ENCODE results near the gene CISD2.

DNA sequence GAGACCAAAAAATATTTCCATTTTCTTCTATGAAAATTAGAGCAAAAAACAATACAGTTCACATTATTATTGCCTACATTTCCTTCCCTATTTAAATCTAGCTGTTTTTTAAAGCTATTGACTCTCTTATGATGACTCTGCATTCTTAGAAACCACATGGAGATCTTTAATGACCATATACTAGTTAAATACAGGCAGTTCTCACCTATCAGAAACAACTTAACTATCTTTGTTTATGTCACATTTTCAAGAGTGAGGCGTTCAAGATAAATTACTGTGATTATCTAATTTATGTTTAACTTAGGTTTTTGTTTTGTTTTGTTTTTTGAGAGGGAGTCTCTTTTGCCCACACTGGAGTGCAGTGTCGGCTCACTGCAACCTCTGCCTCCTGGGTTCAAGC is 3.0 kb downstream of the CISD2 start:
- no peak for TF ChIP-seq POLR2AphosphoS5 (IDR thresholded peaks at IDR 0.05; ENCODE audit: low read depth, low read length)
- no peak for TF ChIP-seq SPI1 (IDR thresholded peaks at IDR 0.05; ENCODE audit: low read depth, low read length)

Data from GM12891 (cell line).